T-helper 1 cell treated with Interleukin-12 subunit alpha and Interleukin-12 subunit beta and Interleukin-4 antibody, amounts not matched to agents 30 ng/mL and 1 ng/mL, for 36 hours (primary cell): Measurements from ENCODE around the gene RAI1. TPM values are rescaled to one million over a fixed set of nuclear protein-coding genes. Genes with fewer than 3 reads are reported as not detected.

Source experiments
- intact Hi-C: fragments of 100-400 bp; cut with micrococcal nuclease; formaldehyde crosslinking; loops from one replicate; pipeline ENCODE4 v1.15.1; 2024
- total RNA-seq: library from RNA; stranded (reverse); gene quantifications from 2 replicates; pipeline ENCODE4 v1.2.3, GENCODE V29; 2022

Gene RAI1
- total RNA-seq, 1 donor from 2014 or later = 24.4 TPM

GRCh38 chr17:17780922-17781590 lies 99.8 kb downstream of the RAI1 start:
- intact Hi-C loops = loop anchor here (5.0 kb wide), 1 partner anchor 41 kb away; no protein-coding TSS in a partner anchor

GRCh38 chr17:17781591-17782496 lies 100.6 kb downstream of the RAI1 start:
- intact Hi-C loops = loop anchor here (1.0 to 5.0 kb wide), 3 partner anchors 40 to 100 kb away; no protein-coding TSS in a partner anchor

GRCh38 chr17:17782523-17783115 lies 101.4 kb downstream of the RAI1 start:
- intact Hi-C loops = loop anchor here (1.0 to 5.0 kb wide), 5 partner anchors 10 to 100 kb away; no protein-coding TSS in a partner anchor

- intact Hi-C loops = loop anchor here (1.0 to 5.0 kb wide), 4 partner anchors 9 to 54 kb away; no protein-coding TSS in a partner anchor
Observed at GRCh38 chr17:17783116-17783824, 102.0 kb downstream of the RAI1 start.

- intact Hi-C loops = loop anchor here (1.0 to 5.0 kb wide), 4 partner anchors 8 to 55 kb away; no protein-coding TSS in a partner anchor
Observed at GRCh38 chr17:17783825-17784656, 102.8 kb downstream of the RAI1 start.

GRCh38 chr17:17784657-17785267 lies 103.5 kb downstream of the RAI1 start:
- intact Hi-C loops = loop anchor here (5.0 kb wide), 1 partner anchor 38 kb away; no protein-coding TSS in a partner anchor

- intact Hi-C loops = no loop called here
Observed at GRCh38 chr17:17785407-17785806, 104.1 kb downstream of the RAI1 start.

- intact Hi-C loops = no loop called here
Observed at GRCh38 chr17:17786998-17787397, 105.7 kb downstream of the RAI1 start.

GRCh38 chr17:17787568-17787967 lies 106.3 kb downstream of the RAI1 start:
- intact Hi-C loops = no loop called here

- intact Hi-C loops = no loop called here
Observed at GRCh38 chr17:17788967-17789366, 107.7 kb downstream of the RAI1 start.

- intact Hi-C loops = no loop called here
Observed at GRCh38 chr17:17789410-17789809, 108.2 kb downstream of the RAI1 start.

GRCh38 chr17:17789828-17790636 lies 108.8 kb downstream of the RAI1 start:
- intact Hi-C loops = loop anchor here (5.0 kb wide), 1 partner anchor 433 kb away; no protein-coding TSS in a partner anchor

- intact Hi-C loops = loop anchor here (5.0 kb wide), 1 partner anchor 434 kb away; no protein-coding TSS in a partner anchor
Observed at GRCh38 chr17:17790637-17791464, 109.6 kb downstream of the RAI1 start.

- intact Hi-C loops = loop anchor here (1.0 to 5.0 kb wide), 6 partner anchors 9 to 435 kb away; partner anchors contain the start of gene SREBF1
Observed at GRCh38 chr17:17792037-17792550, 110.8 kb downstream of the RAI1 start.

- intact Hi-C loops = loop anchor here (1.0 to 5.0 kb wide), 6 partner anchors 9 to 435 kb away; partner anchors contain the start of gene SREBF1
Observed at GRCh38 chr17:17792551-17793377, 111.5 kb downstream of the RAI1 start.
